Measurements from ENCODE around the gene FAM131B.

DNA sequence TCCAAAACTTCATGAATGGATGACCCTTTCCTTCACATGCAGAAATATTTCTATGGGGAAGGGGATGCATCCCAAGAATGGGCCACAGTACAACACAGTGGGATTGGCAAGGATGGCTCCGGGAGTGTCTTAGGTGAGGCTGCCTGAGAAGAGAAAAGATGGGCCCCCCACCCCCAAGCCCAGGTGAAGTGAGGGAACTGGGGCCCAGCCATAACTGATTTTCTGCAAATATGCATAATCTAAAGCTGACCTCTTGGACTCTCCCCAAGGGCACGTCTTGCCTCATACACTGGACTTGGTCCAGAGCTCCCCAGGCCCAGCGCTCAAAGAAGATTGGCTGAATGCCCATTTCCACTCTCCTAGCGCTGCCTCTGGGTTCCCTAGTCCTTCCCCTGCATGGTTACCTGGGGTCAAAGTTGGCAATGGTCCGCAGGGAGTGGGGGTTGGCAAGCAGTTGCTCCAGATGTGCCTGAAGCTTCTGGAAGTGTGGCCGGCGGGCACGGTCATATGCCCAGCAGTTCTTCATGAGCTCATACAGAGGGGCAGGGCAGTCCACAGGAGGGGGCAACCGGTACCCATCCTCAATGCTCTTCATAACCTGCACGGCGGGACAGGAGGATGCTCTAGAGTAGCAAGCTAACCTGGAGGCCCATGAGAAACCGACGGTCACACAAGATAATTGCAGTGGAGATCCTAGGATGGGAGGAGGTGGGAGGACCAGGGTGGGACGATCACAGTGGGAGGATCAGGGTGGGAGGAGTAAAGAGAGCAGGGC, 30.9 kb upstream of the FAM131B start:
- TF ChIP-seq POLR2AphosphoS5 (IDR thresholded peaks at IDR 0.05) (peak; percentile 35 to 51 (median 49)), POLR2A (IDR thresholded peaks at IDR 0.05) (no peak)
- TF ChIP-seq, protein P1, sequence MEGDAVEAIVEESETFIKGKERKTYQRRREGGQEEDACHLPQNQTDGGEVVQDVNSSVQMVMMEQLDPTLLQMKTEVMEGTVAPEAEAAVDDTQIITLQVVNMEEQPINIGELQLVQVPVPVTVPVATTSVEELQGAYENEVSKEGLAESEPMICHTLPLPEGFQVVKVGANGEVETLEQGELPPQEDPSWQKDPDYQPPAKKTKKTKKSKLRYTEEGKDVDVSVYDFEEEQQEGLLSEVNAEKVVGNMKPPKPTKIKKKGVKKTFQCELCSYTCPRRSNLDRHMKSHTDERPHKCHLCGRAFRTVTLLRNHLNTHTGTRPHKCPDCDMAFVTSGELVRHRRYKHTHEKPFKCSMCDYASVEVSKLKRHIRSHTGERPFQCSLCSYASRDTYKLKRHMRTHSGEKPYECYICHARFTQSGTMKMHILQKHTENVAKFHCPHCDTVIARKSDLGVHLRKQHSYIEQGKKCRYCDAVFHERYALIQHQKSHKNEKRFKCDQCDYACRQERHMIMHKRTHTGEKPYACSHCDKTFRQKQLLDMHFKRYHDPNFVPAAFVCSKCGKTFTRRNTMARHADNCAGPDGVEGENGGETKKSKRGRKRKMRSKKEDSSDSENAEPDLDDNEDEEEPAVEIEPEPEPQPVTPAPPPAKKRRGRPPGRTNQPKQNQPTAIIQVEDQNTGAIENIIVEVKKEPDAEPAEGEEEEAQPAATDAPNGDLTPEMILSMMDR (IDR thresholded peaks at IDR 0.05 in 8 of 11, conservative IDR thresholded peaks at IDR 0.05 in 3 of 11): no peak

Measured in spleen (tissue), 7 donors.